ENCODE results near the gene C2orf80. TPM values are rescaled to one million over a fixed set of nuclear protein-coding genes. Genes with fewer than 3 reads are reported as not detected.

The C2orf80 gene
- total and polyA plus RNA-seq, 9 of the 15 experiments (the other 6 are each of a cell fraction or from before 2014, with no cell fraction given): not detected

DNA sequence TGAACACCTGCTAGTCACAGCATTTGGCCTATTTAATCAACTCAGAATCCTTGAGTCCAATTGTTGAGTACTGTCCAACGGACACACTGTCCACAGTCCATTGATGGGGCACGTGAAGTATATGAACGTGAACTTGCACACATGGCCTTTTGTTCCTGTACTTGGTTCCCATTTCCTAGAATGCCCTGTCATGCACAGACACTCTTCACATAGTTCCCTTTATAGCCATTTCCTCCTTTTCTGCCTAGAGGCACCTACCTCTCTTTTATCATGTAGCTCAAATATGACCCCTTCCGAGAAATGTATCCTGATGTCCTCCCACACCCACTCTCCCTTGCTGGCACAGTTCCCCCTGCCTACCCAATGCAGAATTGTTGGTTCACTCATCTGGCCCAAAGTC lies 17.7 kb downstream of the C2orf80 start (continued):
- TF ChIP-seq, protein P1, sequence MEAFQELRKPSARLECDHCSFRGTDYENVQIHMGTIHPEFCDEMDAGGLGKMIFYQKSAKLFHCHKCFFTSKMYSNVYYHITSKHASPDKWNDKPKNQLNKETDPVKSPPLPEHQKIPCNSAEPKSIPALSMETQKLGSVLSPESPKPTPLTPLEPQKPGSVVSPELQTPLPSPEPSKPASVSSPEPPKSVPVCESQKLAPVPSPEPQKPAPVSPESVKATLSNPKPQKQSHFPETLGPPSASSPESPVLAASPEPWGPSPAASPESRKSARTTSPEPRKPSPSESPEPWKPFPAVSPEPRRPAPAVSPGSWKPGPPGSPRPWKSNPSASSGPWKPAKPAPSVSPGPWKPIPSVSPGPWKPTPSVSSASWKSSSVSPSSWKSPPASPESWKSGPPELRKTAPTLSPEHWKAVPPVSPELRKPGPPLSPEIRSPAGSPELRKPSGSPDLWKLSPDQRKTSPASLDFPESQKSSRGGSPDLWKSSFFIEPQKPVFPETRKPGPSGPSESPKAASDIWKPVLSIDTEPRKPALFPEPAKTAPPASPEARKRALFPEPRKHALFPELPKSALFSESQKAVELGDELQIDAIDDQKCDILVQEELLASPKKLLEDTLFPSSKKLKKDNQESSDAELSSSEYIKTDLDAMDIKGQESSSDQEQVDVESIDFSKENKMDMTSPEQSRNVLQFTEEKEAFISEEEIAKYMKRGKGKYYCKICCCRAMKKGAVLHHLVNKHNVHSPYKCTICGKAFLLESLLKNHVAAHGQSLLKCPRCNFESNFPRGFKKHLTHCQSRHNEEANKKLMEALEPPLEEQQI (IDR thresholded peaks at IDR 0.05): no peak
- TF ChIP-seq U2AF2 (optimal IDR thresholded peaks at IDR 0.05; ENCODE audit: low read depth, low read length) (no peak), POLR3A (IDR thresholded peaks at IDR 0.05; ENCODE audit: borderline replicate concordance, extremely low read depth, insufficient read depth, insufficient read length) (no peak), KDM5B (IDR thresholded peaks at IDR 0.05; ENCODE audit: insufficient replicate concordance, low read depth, low read length) (no peak), ZNF551 (CRISPR knock-in tag; IDR thresholded peaks at IDR 0.05) (no peak), FOXA1 (IDR thresholded peaks at IDR 0.05; ENCODE audit: borderline replicate concordance) (no peak), RBM17 (IDR thresholded peaks at IDR 0.05; ENCODE audit: borderline replicate concordance, low read depth, low read length) (no peak), JUNB (CRISPR knock-in tag; conservative IDR thresholded peaks at IDR 0.05) (no peak)
- TF ChIP-seq, protein P2, sequence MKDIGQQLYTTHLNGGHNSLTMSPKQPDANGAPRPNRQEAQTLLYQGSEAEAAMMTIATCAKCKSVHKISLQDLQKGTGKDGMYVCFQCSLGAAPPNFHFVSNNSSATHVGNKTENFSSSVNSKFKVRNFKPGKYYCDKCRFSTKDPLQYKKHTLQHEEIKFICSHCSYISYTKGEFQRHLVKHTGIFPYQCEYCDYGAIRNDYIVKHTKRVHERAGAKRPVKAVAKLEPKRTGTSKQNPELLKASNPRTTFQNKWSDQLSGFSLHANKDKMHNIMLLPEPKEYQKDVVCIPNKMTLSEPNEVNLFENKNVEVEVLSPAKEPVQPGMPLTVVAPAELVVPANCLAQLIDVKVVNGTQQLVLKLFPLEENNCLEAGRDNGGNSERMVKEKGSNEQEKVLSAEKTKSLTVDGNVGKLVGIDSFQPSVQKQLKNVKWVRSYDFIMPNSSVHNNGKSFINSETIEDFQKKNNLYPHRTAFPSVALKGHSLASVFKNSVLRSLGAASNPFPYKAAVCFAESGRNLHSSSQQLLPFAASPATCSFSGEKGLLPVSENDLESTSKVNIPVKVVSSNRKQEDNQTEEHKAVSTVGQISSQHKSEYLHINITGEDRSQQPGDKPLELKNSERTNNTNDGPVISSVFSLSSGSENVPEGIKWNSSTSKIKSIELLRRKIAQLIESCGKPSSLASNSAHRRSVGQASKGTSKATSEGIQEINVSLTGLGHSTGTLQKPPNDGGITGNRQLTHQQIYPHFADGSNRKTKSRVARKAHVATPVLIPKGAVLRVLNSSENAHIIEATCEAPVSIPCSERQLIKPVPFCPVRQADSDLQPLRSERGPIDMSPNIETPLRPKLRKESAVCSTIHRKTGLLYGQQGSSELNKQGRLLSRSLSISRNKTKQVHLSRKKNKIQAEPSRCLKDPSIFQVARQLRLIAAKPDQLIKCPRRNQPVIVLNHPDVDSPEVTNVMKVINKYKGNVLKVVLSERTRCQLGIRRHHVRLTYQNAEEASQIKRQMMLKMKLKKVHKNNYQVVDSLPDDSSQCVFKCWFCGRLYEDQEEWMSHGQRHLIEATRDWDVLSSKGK (CRISPR knock-in tag; IDR thresholded peaks at IDR 0.05): no peak
- TF ChIP-seq, protein P3, sequence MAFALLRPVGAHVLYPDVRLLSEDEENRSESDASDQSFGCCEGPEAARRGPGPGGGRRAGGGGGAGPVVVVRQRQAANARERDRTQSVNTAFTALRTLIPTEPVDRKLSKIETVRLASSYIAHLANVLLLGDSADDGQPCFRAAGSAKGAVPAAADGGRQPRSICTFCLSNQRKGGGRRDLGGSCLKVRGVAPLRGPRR (CRISPR knock-in tag; IDR thresholded peaks at IDR 0.05): no peak
- TF ChIP-seq, protein P4, sequence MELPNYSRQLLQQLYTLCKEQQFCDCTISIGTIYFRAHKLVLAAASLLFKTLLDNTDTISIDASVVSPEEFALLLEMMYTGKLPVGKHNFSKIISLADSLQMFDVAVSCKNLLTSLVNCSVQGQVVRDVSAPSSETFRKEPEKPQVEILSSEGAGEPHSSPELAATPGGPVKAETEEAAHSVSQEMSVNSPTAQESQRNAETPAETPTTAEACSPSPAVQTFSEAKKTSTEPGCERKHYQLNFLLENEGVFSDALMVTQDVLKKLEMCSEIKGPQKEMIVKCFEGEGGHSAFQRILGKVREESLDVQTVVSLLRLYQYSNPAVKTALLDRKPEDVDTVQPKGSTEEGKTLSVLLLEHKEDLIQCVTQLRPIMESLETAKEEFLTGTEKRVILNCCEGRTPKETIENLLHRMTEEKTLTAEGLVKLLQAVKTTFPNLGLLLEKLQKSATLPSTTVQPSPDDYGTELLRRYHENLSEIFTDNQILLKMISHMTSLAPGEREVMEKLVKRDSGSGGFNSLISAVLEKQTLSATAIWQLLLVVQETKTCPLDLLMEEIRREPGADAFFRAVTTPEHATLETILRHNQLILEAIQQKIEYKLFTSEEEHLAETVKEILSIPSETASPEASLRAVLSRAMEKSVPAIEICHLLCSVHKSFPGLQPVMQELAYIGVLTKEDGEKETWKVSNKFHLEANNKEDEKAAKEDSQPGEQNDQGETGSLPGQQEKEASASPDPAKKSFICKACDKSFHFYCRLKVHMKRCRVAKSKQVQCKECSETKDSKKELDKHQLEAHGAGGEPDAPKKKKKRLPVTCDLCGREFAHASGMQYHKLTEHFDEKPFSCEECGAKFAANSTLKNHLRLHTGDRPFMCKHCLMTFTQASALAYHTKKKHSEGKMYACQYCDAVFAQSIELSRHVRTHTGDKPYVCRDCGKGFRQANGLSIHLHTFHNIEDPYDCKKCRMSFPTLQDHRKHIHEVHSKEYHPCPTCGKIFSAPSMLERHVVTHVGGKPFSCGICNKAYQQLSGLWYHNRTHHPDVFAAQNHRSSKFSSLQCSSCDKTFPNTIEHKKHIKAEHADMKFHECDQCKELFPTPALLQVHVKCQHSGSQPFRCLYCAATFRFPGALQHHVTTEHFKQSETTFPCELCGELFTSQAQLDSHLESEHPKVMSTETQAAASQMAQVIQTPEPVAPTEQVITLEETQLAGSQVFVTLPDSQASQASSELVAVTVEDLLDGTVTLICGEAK (IDR thresholded peaks at IDR 0.05): 0 out of 2 replicates have a peak, but pooled peaks have one; percentile 27
- TF ChIP-seq, protein P4 (CRISPR knock-in tag; IDR thresholded peaks at IDR 0.05): no peak

All from K562 (cell line).